C4-2B (cell line): Measurements from ENCODE around the gene KCNN4.

Source experiments
- CTCF ChIP-seq: fragments of 450-650 bp; conservative IDR thresholded peaks from 2 replicates; pipeline ENCODE4 v1.5.1; 2017; ENCODE audit warnings: mild to moderate bottlenecking
- ZFX ChIP-seq: fragments of 450-650 bp; IDR thresholded peaks from 2 replicates; pipeline ENCODE4 v1.6.1; 2017

DNA sequence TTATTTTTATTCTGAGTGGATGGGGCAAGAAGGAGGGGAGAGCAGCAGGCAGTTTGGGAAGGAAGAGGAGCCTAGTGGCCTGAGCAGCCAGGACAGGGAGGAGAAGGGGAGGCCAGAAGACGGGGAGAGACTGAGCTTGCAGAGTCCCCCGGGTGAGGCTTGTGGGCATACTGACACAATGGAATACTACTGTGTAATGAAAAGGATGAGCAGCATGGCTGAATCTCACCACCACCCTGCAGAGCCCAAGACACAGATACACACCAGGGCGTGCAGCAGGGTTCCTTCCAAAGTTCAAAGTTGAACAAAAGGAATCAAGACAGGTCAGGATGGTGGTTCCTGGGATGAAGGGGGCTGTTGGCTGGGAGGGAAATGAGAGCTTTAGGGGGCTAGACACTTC lies 18.0 kb downstream of the KCNN4 start:
- TF ChIP-seq CTCF: no peak
- TF ChIP-seq ZFX: no peak
